H1 (cell line): ENCODE measurements around the gene CDC14C. TPM values are rescaled to one million over a fixed set of nuclear protein-coding genes. Genes with fewer than 3 reads are reported as not detected.

ENCODE experiments used
- CTBP2 ChIP-seq: IDR thresholded peaks from 2 replicates; pipeline ENCODE4 v1.7.0; 2011; ENCODE audit warnings: borderline replicate concordance, mild to moderate bottlenecking, moderate library complexity, mixed read lengths, low read length; ENCODE audit not compliant: insufficient read depth, insufficient read length
- CTCF ChIP-seq, 3 experiments: IDR thresholded peaks; 1 replicate in 2 of 3; 2 replicates in 1 of 3; pipeline versions ENCODE4 v1.5.1 to v1.6.1; 2011; ENCODE audit warnings: low read length in 3 of 3, mild to moderate bottlenecking in 3 of 3, inconsistent platforms in 2 of 3, low read depth in 1 of 3, moderate library complexity in 1 of 3; ENCODE audit not compliant: insufficient read depth in 1 of 3; ENCODE audit errors: control extremely low read depth in 1 of 3
- EZH2 ChIP-seq: fragments of 200-600 bp; sonication (generic); IDR thresholded peaks from 2 replicates; pipeline ENCODE4 v1.7.1; 2012; ENCODE audit warnings: low read depth, mild to moderate bottlenecking, moderate library complexity, low read length, inconsistent platforms; ENCODE audit not compliant: severe bottlenecking
- FOSL1 ChIP-seq: IDR thresholded peaks from 2 replicates; pipeline ENCODE4 v1.6.1; 2011; ENCODE audit warnings: mild to moderate bottlenecking, low read depth, low read length, moderate library complexity; ENCODE audit not compliant: insufficient read depth
- KDM4A ChIP-seq: IDR thresholded peaks from one replicate; pipeline ENCODE4 v1.7.1; 2012; ENCODE audit warnings: low read depth, mild to moderate bottlenecking, moderate library complexity, low read length, inconsistent platforms; ENCODE audit not compliant: severe bottlenecking
- SP4 ChIP-seq: IDR thresholded peaks from 2 replicates; pipeline ENCODE4 v1.6.1; 2012; ENCODE audit warnings: low read length, inconsistent platforms
- TEAD4 ChIP-seq: IDR thresholded peaks from 2 replicates; pipeline ENCODE4 v1.6.1; 2012; ENCODE audit warnings: low read depth, low read length, inconsistent platforms, mixed read lengths
- USF2 ChIP-seq: IDR thresholded peaks from 2 replicates; pipeline ENCODE4 v1.6.1; 2011; ENCODE audit warnings: low read length, improper control_type of control experiment
- polyA plus RNA-seq, 7 experiments: library from polyadenylated mRNA; depleted of rRNA in 3 of 7; stranded (reverse) in 5 of 7; unstranded in 2 of 7; fragments of >200 nt in 5 of 7; fragments of 200-250 nt in 2 of 7; gene quantifications; 1 replicate in 5 of 7; 2 replicates in 1 of 7; 4 replicates in 1 of 7; pipeline versions ENCODE4 v1.2.1 to v1.2.3, GENCODE V29; 2011 to 2013; ENCODE audit warnings: missing spikeins in 2 of 7, mixed read lengths in 2 of 7
- total RNA-seq: library from RNA; stranded (reverse); fragmentation: NEBNext Ultra II Directional; extraction: Animal tissue kit (Norgen Biotek cat#: 25700); gene quantifications from 2 replicates; pipeline ENCODE4 v1.2.1, GENCODE V29; 2021
- TF ChIP-seq, protein P1 (sequence below): IDR thresholded peaks from 2 replicates; pipeline ENCODE4 v1.6.1; 2012; ENCODE audit warnings: low read length, inconsistent platforms

The CDC14C gene
- total and polyA plus RNA-seq, 2 of the 8 experiments (the other 6 are each of a cell fraction or from before 2014, with no cell fraction given), result 0.09 TPM; not detected in 1

DNA sequence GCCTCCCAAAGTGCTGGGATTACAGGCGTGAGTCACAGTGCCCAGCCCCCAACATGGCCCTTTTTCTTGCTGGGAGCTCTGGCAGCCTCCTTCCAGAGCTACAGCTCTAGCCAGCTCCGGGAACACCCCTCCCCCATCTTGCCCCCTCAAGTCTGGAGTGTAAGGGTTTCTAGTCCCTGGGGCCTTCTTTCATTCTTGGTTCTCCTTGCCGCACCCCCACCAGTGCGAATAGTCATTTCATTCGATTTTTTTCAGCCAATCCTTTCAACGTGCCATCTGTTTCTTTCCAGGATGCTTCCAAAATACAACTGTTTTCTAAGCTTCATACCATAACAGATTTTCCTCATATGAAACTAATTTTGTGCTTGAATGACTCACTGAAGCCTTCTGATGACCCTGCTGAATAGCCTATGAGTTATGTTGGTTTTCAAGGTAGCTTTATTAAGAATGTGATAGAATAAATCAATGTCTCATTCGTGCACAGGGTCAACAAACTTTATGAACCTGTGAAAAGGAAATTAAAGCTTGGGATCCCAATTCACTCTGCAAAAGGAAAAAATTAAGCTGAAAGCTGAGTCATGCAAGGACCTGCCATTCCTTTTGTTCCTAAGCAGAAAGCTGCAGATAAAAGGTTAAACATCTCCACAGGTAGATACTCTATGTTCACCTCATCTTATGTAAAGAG is 38.6 kb downstream of the CDC14C start (continued):
- no peak for TF ChIP-seq CTBP2
- no peak for TF ChIP-seq SP4
- no peak for TF ChIP-seq KDM4A
- no peak for TF ChIP-seq CTCF (IDR thresholded peaks at IDR 0.05; ENCODE audit: control extremely low read depth in 1 of 3, insufficient read depth in 1 of 3, low read depth in 1 of 3, low read length in 3 of 3)
- no peak for TF ChIP-seq USF2
- TF ChIP-seq FOSL1, result no peak
- TF ChIP-seq, protein P1, sequence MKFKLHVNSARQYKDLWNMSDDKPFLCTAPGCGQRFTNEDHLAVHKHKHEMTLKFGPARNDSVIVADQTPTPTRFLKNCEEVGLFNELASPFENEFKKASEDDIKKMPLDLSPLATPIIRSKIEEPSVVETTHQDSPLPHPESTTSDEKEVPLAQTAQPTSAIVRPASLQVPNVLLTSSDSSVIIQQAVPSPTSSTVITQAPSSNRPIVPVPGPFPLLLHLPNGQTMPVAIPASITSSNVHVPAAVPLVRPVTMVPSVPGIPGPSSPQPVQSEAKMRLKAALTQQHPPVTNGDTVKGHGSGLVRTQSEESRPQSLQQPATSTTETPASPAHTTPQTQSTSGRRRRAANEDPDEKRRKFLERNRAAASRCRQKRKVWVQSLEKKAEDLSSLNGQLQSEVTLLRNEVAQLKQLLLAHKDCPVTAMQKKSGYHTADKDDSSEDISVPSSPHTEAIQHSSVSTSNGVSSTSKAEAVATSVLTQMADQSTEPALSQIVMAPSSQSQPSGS, result no peak
- TF ChIP-seq EZH2, result no peak
- no peak for TF ChIP-seq TEAD4
